Stimulated activated naive CD8-positive, alpha-beta T cell treated with anti-CD3 and anti-CD28 coated beads, Interleukin-15, amount 100 ng/mL, for 72 hours (primary cell): ENCODE data around the gene ITPRID2.

Experiments
- ATAC-seq: fragments of 150-1000 bp; cut with Tn5 transposase; 2 replicates; pipeline ENCODE4 v1.10.0; 2021; ENCODE audit warnings: mild to moderate bottlenecking, moderate library complexity
- DNase-seq, 2 donors: peaks; one replicate each; pipeline ENCODE4 v3.0.0; 2021 to 2022
- H3K27ac Mint-ChIP-seq, 2 donors: one replicate each; pipeline ENCODE4 v1.8.0; 2022; ENCODE audit warnings: mild to moderate bottlenecking in 2 of 2, mixed read lengths in 2 of 2, moderate library complexity in 2 of 2
- H3K27me3 Mint-ChIP-seq: one replicate; pipeline ENCODE4 v1.8.0; 2022; ENCODE audit warnings: mixed read lengths
- H3K4me1 Mint-ChIP-seq: one replicate; pipeline ENCODE4 v1.8.0; 2022; ENCODE audit warnings: mild to moderate bottlenecking, mixed read lengths
- H3K4me3 Mint-ChIP-seq, 2 donors: one replicate each; pipeline ENCODE4 v1.8.0; 2022; ENCODE audit warnings: mild to moderate bottlenecking in 2 of 2, mixed read lengths in 2 of 2, moderate library complexity in 1 of 2
- H3K9me3 Mint-ChIP-seq, 2 donors: one replicate each; pipeline ENCODE4 v1.8.0; 2022; ENCODE audit warnings: mixed read lengths in 2 of 2

The ITPRID2 gene

GRCh38 chr2:181862583-181863281, 28.8 kb upstream of the ITPRID2 start:
- ATAC-seq: no peak

DNA sequence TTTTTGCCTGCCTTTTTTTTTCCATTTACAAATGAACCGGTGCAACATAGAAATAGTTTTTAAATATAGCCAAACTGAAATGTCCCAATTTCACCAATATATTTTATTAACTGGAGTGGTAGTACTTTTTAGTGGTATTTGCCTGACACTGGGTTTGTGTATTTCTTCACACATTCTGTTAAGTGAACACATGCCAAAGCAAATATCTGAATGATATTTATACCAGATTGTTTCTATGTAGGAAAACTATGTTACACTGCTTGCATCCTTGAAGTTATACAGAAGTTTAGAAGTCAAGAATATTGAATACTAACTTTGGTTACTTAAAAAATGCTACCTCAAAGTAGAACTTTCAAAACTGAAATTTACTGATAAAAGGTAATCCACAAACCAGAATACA, 19.4 kb upstream of the ITPRID2 start:
- Mint-ChIP-seq H3K4me1 (no peaks in the 10 kb centered on the region), H3K9me3 (no peaks in the 10 kb centered on the region), H3K4me3 (no peak overlapping the region), H3K27me3 (no peaks in the 10 kb centered on the region), H3K27ac (no peak overlapping the region)
- DNase-seq (no peak), ATAC-seq (no peak)

More at GRCh38 chr2:181862583-181863281, 28.8 kb upstream of the ITPRID2 start:
- DNase-seq: no peak
- Mint-ChIP-seq H3K4me3 (no peak overlapping the region), H3K4me1 (no peaks in the 10 kb centered on the region), H3K27ac (no peak overlapping the region), H3K27me3 (no peaks in the 10 kb centered on the region), H3K9me3 (no peaks in the 10 kb centered on the region)

DNA sequence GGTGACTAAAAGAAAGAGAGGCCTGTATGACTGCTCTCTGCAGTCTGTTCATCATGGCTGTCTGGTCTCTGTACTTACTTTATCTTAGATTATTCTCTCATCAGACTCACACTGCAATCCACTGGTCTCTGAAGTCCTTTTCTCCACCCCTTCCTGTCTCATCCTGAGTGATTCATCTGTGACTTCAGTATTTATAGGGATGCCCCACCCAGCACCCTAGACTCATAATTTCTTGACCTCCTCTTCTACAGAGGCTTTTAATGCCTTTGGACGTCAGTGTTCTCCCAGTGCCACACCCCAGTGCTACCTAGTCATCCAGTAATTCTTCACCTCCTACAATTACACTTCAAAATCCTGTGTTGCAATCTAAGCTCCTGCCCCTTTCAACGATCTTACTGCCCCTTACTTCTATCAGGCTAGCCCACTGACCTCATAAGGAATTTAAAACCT, 14.9 kb upstream of the ITPRID2 start:
- no peak for DNase-seq
- no peaks in the 10 kb centered on the region for H3K9me3 Mint-ChIP-seq
- H3K27ac Mint-ChIP-seq: no peak overlapping the region
- no peaks in the 10 kb centered on the region for H3K27me3 Mint-ChIP-seq
- no peak overlapping the region for H3K4me3 Mint-ChIP-seq
- H3K4me1 Mint-ChIP-seq: no peaks in the 10 kb centered on the region
- ATAC-seq: no peak

- Mint-ChIP-seq H3K27ac (no peak overlapping the region), H3K9me3 (no peaks in the 10 kb centered on the region), H3K4me3 (no peak overlapping the region), H3K4me1 (no peaks in the 10 kb centered on the region), H3K27me3 (no peaks in the 10 kb centered on the region)
- DNase-seq (no peak), ATAC-seq (no peak)
These were observed 14.3 kb upstream of the ITPRID2 start for GRCh38 chr2:181877181-181877664.

DNA sequence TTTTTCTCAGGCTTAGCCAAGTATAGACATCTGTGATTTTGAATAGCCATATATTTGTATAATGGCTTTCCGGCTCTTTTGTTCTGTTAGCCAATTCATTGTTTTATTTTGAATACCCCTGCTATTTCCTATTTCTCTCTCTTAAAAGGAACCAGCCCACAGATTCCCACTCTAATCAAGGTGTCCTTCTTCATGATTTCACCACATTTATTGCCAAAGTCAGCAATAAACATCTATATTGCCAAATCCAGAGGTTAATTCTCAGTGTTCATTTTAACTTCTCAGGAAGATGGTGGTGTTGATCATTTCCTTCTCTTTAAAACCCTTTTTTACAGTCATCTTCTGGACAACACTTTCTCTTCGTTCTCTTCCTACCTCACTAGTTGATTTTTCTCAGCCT, 13.1 kb upstream of the ITPRID2 start:
- Mint-ChIP-seq H3K27ac (no peak overlapping the region), H3K27me3 (no peaks in the 10 kb centered on the region), H3K4me1 (no peaks in the 10 kb centered on the region), H3K9me3 (no peaks in the 10 kb centered on the region), H3K4me3 (no peak overlapping the region)
- DNase-seq: no peak
- ATAC-seq: no peak

DNA sequence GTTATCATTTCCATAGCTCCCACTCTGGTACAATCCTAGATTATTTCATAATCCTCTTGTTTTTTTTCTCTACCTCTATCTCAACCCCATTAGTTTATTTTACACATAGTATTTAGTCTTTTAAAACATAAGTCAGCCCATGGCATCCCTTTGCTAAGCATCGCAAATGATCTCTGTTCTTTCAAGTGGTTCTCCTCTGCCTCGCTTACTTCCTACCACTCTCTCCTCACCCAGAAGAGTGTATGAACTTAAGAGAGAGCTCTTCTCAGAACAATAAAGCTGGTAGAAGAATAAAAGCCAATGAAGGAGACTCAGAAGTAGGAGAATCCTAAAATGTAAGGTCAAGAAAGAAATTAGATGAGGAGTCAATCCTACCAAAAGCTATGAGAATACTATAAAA, 12.2 kb upstream of the ITPRID2 start:
- ATAC-seq (no peak), DNase-seq (no peak)
- Mint-ChIP-seq H3K4me1 (no peaks in the 10 kb centered on the region), H3K9me3 (no peaks in the 10 kb centered on the region), H3K4me3 (no peak overlapping the region), H3K27ac (no peak overlapping the region), H3K27me3 (no peaks in the 10 kb centered on the region)

DNA sequence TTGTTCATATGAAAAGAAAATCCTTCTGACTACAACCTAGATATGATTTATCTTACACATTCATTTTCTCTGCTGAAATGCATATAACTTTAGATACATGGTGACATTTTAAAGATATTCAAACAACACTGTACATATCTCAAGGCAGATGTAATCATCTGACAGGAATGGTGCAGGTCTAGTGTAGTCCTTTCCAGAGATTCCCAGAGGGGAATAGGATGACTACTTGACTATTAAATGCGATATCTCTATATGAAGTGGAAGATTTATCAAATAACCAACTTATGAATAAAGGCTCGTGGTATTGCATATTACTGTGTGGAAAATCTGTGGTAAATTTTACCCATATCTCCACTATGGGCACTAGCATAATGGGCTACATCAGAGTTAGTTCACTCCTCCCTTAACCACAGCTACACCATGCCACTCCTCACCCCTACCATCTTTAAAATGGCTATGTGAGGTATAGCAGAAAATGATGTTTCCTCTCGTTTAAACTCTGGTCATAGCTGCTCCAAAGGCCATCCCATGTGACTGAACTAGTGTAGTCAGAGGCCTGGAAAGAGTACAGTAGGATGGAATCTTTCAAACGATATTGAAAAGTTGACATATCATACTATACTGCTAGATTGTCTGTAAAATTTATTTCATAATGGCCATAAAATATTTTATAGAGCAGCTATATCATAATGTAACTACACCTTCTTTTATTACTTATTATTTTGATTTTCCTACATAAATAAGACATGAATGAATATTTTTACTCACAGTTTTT, 9.1 kb upstream of the ITPRID2 start:
- H3K27me3 Mint-ChIP-seq: no peaks in the 10 kb centered on the region
- no peak for ATAC-seq
- no peaks in the 10 kb centered on the region for H3K9me3 Mint-ChIP-seq
- H3K27ac Mint-ChIP-seq: no peak overlapping the region
- H3K4me1 Mint-ChIP-seq: no peaks in the 10 kb centered on the region
- no peak for DNase-seq
- H3K4me3 Mint-ChIP-seq: no peak overlapping the region

DNA sequence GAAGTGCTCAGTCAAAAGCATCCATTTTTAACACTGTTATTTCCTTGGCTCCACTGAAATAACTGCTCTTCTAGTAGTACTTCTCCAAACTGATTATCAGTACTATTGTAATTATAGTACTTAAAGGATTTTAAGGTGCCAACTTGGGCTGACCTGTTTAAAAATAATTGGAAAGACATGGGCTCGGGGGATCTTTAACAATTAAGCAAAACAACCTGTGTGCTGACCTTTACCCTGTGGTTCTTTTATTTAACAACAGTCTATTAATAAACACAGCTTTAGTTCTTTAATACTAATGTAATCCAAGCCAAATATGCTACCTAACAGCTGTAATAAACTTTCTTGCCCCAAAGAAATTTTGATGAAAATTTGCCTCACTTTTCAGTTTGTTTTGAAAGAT, 6.9 kb upstream of the ITPRID2 start:
- no peak overlapping the region for H3K27ac Mint-ChIP-seq
- no peak for DNase-seq
- no peaks in the 10 kb centered on the region for H3K4me1 Mint-ChIP-seq
- H3K27me3 Mint-ChIP-seq: peaks cover 2% of the 10 kb centered on the region
- no peak overlapping the region for H3K4me3 Mint-ChIP-seq
- ATAC-seq: no peak
- H3K9me3 Mint-ChIP-seq: no peaks in the 10 kb centered on the region

GRCh38 chr2:181885096-181885495, 6.4 kb upstream of the ITPRID2 start:
- ATAC-seq (no peak), DNase-seq (no peak)
- H3K27ac Mint-ChIP-seq: no peak overlapping the region
- H3K4me3 Mint-ChIP-seq: no peak overlapping the region
- no peaks in the 10 kb centered on the region for H3K9me3 Mint-ChIP-seq
- H3K4me1 Mint-ChIP-seq: no peaks in the 10 kb centered on the region
- peaks cover 6% of the 10 kb centered on the region for H3K27me3 Mint-ChIP-seq

GRCh38 chr2:181886192-181886591, 5.3 kb upstream of the ITPRID2 start:
- H3K4me3 Mint-ChIP-seq: no peak overlapping the region
- DNase-seq (no peak), ATAC-seq (no peak)
- H3K4me1 Mint-ChIP-seq: peaks cover 3% of the 10 kb centered on the region
- peaks cover 17% of the 10 kb centered on the region for H3K27me3 Mint-ChIP-seq
- no peak overlapping the region for H3K27ac Mint-ChIP-seq
- H3K9me3 Mint-ChIP-seq: no peaks in the 10 kb centered on the region

- Mint-ChIP-seq H3K4me3 (no peak overlapping the region), H3K4me1 (peaks cover 5% of the 10 kb centered on the region), H3K27ac (no peak overlapping the region), H3K27me3 (peaks cover 20% of the 10 kb centered on the region), H3K9me3 (no peaks in the 10 kb centered on the region)
- DNase-seq: no peak
- no peak for ATAC-seq
These were observed 4.5 kb upstream of the ITPRID2 start for GRCh38 chr2:181887045-181887444.

GRCh38 chr2:181889776-181890175, 1.8 kb upstream of the ITPRID2 start:
- DNase-seq (no peak), ATAC-seq (no peak)
- Mint-ChIP-seq H3K4me1 (peaks cover 28% of the 10 kb centered on the region), H3K9me3 (no peaks in the 10 kb centered on the region), H3K27me3 (peaks cover 20% of the 10 kb centered on the region), H3K27ac (no peak overlapping the region), H3K4me3 (no peak overlapping the region)

GRCh38 chr2:181890271-181890670, 1.3 kb upstream of the ITPRID2 start:
- ATAC-seq (no peak), DNase-seq (no peak)
- Mint-ChIP-seq H3K4me3 (no peak overlapping the region), H3K4me1 (peaks cover 29% of the 10 kb centered on the region), H3K27me3 (peaks cover 20% of the 10 kb centered on the region), H3K9me3 (no peaks in the 10 kb centered on the region), H3K27ac (no peak overlapping the region)

DNA sequence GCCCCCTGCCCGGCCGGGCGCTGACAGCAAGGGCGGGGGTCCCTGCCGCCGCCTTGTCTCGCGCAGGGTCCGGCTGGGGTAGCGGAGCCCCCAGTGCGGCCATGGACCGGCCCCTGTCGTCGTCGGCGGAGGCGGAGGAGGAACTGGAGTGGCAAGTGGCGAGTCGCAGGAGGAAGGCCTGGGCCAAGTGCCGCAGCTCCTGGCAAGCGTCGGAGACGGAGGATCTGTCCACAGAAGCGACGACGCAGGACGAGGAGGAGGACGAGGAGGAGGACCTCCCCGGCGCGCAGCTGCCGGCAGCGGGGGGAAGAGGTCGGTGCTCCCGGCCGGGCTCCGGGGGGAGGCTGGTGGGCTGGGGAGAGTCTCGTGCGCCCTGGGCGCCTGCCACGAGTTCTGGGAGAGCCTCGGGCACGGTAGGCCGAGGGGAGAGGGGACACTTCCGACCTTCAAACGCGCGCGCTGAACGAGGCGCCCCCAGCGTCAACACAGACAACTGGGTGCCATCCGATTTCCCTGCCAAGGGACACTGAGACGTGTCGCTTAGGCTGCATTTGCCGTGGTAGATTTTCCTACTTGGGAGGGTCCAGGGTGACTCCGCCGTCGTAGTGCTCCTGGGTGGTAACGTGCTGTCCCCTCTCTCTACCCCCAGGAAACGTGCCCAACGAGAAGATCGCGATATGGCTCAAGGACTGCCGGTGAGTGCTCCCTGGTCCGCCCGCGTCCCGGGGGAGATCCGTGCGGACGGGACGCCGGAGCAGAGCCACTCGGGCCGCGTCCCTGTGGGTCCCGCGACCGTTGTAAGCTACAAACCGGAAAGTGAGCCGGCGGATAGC, 652 bp downstream of the ITPRID2 start:
- DNase-seq (peak; percentile 77 to 81), ATAC-seq (peak; percentile 82)
- Mint-ChIP-seq H3K27ac (peak overlapping the region; percentile 91 to 97), H3K4me1 (peaks cover 29% of the 10 kb centered on the region), H3K9me3 (no peaks in the 10 kb centered on the region), H3K27me3 (peaks cover 20% of the 10 kb centered on the region), H3K4me3 (peak overlapping the region; percentile 93 to 96)

DNA sequence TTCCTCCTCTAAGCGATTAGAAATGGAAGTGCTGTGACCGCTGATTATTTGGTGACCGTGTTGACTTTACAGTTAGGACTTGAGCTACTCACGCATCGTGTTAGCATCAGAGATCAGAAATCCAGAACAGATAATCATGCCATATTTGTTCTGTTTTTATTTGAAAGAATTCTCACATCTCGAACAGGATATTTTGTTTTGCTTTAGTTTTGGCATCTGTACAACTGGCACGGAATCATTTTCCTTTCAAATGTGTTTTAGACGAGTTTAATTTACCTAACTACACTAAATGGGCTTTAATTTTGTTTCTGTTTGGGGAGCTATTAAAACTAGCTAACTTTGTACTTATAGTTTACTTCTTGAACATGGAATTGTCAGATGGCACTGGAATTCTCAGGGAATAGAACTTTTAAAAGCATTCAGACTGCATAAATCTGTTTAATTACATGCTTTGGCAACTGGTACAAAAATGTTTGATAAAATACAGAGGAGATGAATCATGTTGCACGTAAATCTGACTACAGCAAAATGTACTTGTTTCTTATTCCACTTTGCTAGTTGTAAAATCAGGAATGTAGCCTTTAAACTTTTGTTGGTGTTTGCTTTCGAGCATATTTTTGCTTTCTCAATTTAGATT, 1.4 kb downstream of the ITPRID2 start:
- Mint-ChIP-seq H3K4me3 (peak overlapping the region; percentile 93 to 96), H3K27ac (peak overlapping the region; percentile 91 to 97), H3K9me3 (no peaks in the 10 kb centered on the region), H3K27me3 (peaks cover 20% of the 10 kb centered on the region), H3K4me1 (peaks cover 29% of the 10 kb centered on the region)
- ATAC-seq: no peak
- DNase-seq: no peak
